AG04450 (cell line): ENCODE results near the gene AQP12B. TPM values are rescaled to one million over a fixed set of nuclear protein-coding genes. Genes with fewer than 3 reads are reported as not detected.

Experiments
- CTCF ChIA-PET: fragments of 300-600, 350-600 bp; formaldehyde crosslinking; extraction: SDS; loops from one replicate; lab custom pipeline; 2022; ENCODE audit warnings: antibody characterized with exemption, inconsistent platforms; lab: Charles Lee
- POLR2A ChIA-PET: fragments of 350-600 bp; formaldehyde crosslinking; extraction: SDS; loops from one replicate; lab custom pipeline; 2021; ENCODE audit warnings: antibody characterized with exemption, inconsistent platforms; lab: Yijun Ruan, JAX
- DNase-seq: peaks from one replicate; pipeline ENCODE4 v3.0.0-alpha.2; 2011; ENCODE audit warnings: low read depth, low spot score
- H3K27ac ChIP-seq: one replicate; pipeline ENCODE4 v1.5.1; 2012; ENCODE audit warnings: low read depth, low read length, control low read depth
- H3K27me3 ChIP-seq: one replicate; pipeline ENCODE4 v1.6.0; 2012; ENCODE audit warnings: low read length; ENCODE audit not compliant: control insufficient read depth, insufficient read depth
- H3K4me3 ChIP-seq: 2 replicates; pipeline ENCODE4 v1.5.1; 2011; ENCODE audit warnings: mild to moderate bottlenecking, low read depth, low read length, control low read depth
- H3K9me3 ChIP-seq: 2 replicates; pipeline ENCODE4 v1.5.1; 2012; ENCODE audit warnings: low read length; ENCODE audit not compliant: control insufficient read depth, insufficient read depth
- CTCF ChIP-seq: IDR thresholded peaks from 2 replicates; pipeline ENCODE4 v1.5.1; 2011; ENCODE audit warnings: low read depth, low read length, control low read depth, inconsistent platforms
- polyA plus RNA-seq: library from polyadenylated mRNA; depleted of rRNA; stranded (reverse); fragments of >200 nt; gene quantifications from 2 replicates; pipeline ENCODE4 v1.2.3, GENCODE V29; 2011; rRNA removed
- small RNA-seq: library from RNA; depleted of rRNA; stranded (forward); fragments of <200 nt; gene quantifications from one replicate; pipeline ENCODE3, GENCODE V24; 2012; ENCODE audit warnings: low read depth; ENCODE audit not compliant: insufficient read length

The AQP12B gene
- polyA plus RNA-seq, 1 experiment: not detected

DNA sequence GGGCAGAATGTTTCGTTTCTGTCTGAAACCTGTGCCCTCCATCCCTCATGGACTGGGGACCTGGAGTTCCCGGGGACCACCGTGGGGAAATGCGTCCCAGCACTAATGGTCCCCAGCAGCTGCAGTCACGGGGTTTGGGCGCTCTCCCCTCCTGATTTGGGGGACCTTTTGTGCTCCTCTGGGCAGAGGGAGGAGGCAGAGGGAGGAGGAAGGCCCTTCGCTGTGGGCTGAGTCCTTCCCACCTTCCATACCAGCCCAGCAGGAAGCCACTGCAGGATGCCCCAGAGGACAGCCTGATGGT, 54.2 kb downstream of the AQP12B start:
- TF ChIP-seq CTCF: no peak
- Histone ChIP-seq H3K9me3 (peaks cover 14% of the 10 kb centered on the region), H3K27me3 (peaks cover 12% of the 10 kb centered on the region), H3K4me3 (no peak overlapping the region), H3K27ac (no peak overlapping the region)
- ChIA-PET CTCF (no interaction called here), POLR2A (no interaction called here)
- no peak for DNase-seq

- Histone ChIP-seq H3K4me3 (no peak overlapping the region), H3K9me3 (peaks cover 14% of the 10 kb centered on the region), H3K27ac (no peak overlapping the region), H3K27me3 (peaks cover 12% of the 10 kb centered on the region)
- ChIA-PET POLR2A (interaction anchor here (0.6 kb wide), 1 partner anchor 172 kb away, joined by 7 read pairs; no protein-coding TSS in a partner anchor), CTCF (no interaction called here)
- TF ChIP-seq CTCF: no peak
- DNase-seq: no peak
These were observed 54.8 kb downstream of the AQP12B start for GRCh38 chr2:240627736-240628506.

- Histone ChIP-seq H3K27ac (no peak overlapping the region), H3K27me3 (peaks cover 12% of the 10 kb centered on the region), H3K4me3 (no peak overlapping the region), H3K9me3 (peaks cover 7% of the 10 kb centered on the region)
- TF ChIP-seq CTCF: no peak
- ChIA-PET CTCF (interaction anchor here (0.7 kb wide), 1 partner anchor 30 kb away, joined by 4 read pairs; no protein-coding TSS in a partner anchor), POLR2A (interaction anchor here (0.6 kb wide), 1 partner anchor 173 kb away, joined by 7 read pairs; no protein-coding TSS in a partner anchor)
- no peak for DNase-seq
These were observed 56.0 kb downstream of the AQP12B start for GRCh38 chr2:240626531-240627300.

Small RNA genes within 50 kb of the gene (small RNA-seq; reads per million reads assigned to genes)
- gene AC011298.3: not detected

Other genes with a start within 250 kb of the AQP12B start
- gene GPC1, start 247.2 kb downstream of the AQP12B start, polyA plus RNA-seq: 46.8 and 72.0 TPM in 2 replicates
- gene ANKMY1, start 124.9 kb downstream of the AQP12B start, polyA plus RNA-seq: 2.9 and 3.1 TPM in 2 replicates
- gene DUSP28, start 122.5 kb downstream of the AQP12B start, polyA plus RNA-seq: 4.4 and 6.1 TPM in 2 replicates
- gene RNPEPL1, start 114.4 kb downstream of the AQP12B start, polyA plus RNA-seq: 7.2 and 15.0 TPM in 2 replicates
- 5.6 and 7.5 TPM in 2 replicates for gene CAPN10, start 96.2 kb downstream of the AQP12B start, polyA plus RNA-seq
- gene GPR35, start 57.4 kb downstream of the AQP12B start, polyA plus RNA-seq: 0.05 and 0.06 TPM in 2 replicates
- not detected in 2 replicates for gene AQP12A, start 9.0 kb upstream of the AQP12B start, polyA plus RNA-seq
- not detected in 2 replicates for gene KIF1A, start 137.3 kb upstream of the AQP12B start, polyA plus RNA-seq
- not detected in 2 replicates for gene AGXT, start 185.9 kb upstream of the AQP12B start, polyA plus RNA-seq
- not detected in 2 replicates for gene MAB21L4, start 213.3 kb upstream of the AQP12B start, polyA plus RNA-seq
- not detected in 2 replicates for gene CROCC2, start 223.5 kb upstream of the AQP12B start, polyA plus RNA-seq